Adrenal gland (tissue), 5 donors: ENCODE results near the gene NDC1.

Experiments
- POLR2A ChIP-seq, 2 donors: fragments of 450-650 bp; IDR thresholded peaks; one replicate each; pipeline ENCODE4 v1.6.1; 2017; ENCODE audit warnings: antibody characterized with exemption in 2 of 2, mild to moderate bottlenecking in 2 of 2, moderate library complexity in 1 of 2
- TF ChIP-seq, protein P1 (sequence below), 6 experiments: fragments of 450-650 bp in 4 of 6; fragments of 200-600 bp in 2 of 6; sonication (generic) in 1 of 6; IDR thresholded peaks; 1 replicate in 5 of 6; 2 replicates in 1 of 6; pipeline versions ENCODE4 v1.5.1 to v1.8.0; 2016 to 2021; ENCODE audit warnings: antibody characterized with exemption in 6 of 6, mild to moderate bottlenecking in 2 of 6, moderate library complexity in 1 of 6
- donor health status: DM: no; HTN: no; CAD: no.

DNA sequence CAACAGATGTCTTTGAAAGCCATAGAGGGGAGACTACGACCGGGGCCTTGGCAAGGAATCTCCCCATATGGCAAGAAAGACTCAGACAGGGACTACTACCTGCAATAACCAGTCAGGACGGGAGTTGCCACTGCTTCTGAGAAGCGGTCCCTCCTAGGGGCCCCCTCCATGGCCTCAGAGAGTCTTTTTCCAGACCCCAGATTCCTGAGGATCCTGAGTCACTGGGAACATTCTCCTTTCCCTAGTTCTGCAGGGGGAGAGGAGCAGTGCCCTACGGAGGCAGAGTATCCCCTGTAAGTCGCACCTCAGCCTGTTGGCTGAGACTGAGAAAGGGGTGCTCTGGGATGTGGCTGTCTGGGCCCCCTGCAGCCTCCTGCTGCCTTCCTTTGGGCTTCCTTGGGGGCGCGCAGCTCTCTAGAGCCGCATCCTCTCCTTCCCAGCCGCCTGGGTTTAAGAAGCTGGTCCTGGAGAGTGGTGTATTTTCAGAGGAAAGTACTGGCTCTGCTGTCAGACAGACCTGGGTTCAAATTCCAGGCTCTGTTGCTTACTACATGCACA lies 107.0 kb downstream of the NDC1 start:
- TF ChIP-seq POLR2A (IDR thresholded peaks at IDR 0.05), result no peak
- TF ChIP-seq, protein P1, sequence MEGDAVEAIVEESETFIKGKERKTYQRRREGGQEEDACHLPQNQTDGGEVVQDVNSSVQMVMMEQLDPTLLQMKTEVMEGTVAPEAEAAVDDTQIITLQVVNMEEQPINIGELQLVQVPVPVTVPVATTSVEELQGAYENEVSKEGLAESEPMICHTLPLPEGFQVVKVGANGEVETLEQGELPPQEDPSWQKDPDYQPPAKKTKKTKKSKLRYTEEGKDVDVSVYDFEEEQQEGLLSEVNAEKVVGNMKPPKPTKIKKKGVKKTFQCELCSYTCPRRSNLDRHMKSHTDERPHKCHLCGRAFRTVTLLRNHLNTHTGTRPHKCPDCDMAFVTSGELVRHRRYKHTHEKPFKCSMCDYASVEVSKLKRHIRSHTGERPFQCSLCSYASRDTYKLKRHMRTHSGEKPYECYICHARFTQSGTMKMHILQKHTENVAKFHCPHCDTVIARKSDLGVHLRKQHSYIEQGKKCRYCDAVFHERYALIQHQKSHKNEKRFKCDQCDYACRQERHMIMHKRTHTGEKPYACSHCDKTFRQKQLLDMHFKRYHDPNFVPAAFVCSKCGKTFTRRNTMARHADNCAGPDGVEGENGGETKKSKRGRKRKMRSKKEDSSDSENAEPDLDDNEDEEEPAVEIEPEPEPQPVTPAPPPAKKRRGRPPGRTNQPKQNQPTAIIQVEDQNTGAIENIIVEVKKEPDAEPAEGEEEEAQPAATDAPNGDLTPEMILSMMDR (IDR thresholded peaks at IDR 0.05), result no peak
